ENCODE results near the gene JMJD6.
"Not testable (repeated sequence)": the region's sequence is repeated elsewhere in the genome, so short reads cannot be mapped to it uniquely, and the experiment has no call there.

The JMJD6 gene

GRCh38 chr17:76736349-76737081 is 10.1 kb upstream of the JMJD6 start:
- peak; percentile 70 for DNase-seq (ENCODE audit: low spot score)

- no peak for DNase-seq (ENCODE audit: low spot score)
Measured at GRCh38 chr17:76735586-76736348, 9.4 kb upstream of the JMJD6 start.

- DNase-seq (ENCODE audit: low spot score): peak; percentile 30
Measured at GRCh38 chr17:76735006-76735405, 8.6 kb upstream of the JMJD6 start.

GRCh38 chr17:76734080-76734840 is 7.9 kb upstream of the JMJD6 start:
- DNase-seq (ENCODE audit: low spot score): peak; percentile 34

- no peak for DNase-seq (ENCODE audit: low spot score)
Measured at GRCh38 chr17:76733618-76733957, 7.2 kb upstream of the JMJD6 start.

- no peak for DNase-seq (ENCODE audit: low spot score)
Measured at GRCh38 chr17:76732734-76733617, 6.6 kb upstream of the JMJD6 start.

- DNase-seq (ENCODE audit: low spot score): not testable (repeated sequence)
Measured at GRCh38 chr17:76731800-76732733, 5.7 kb upstream of the JMJD6 start.

- no peak for DNase-seq (ENCODE audit: low spot score)
Measured at GRCh38 chr17:76727745-76728456, 1.5 kb upstream of the JMJD6 start.

GRCh38 chr17:76726776-76727718 is 641 bp upstream of the JMJD6 start, which contains the start of gene METTL23:
Gene METTL23 (plus strand): TSS chr17:76726839. CDS start chr17:76729711, 2,872 bp downstream.
- DNase-seq (ENCODE audit: low spot score): peak; percentile 74

GRCh38 chr17:76725580-76726230 is 701 bp downstream of the JMJD6 start:
- DNase-seq (ENCODE audit: low spot score): peak; percentile 69

GRCh38 chr17:76723812-76724211 is 2.6 kb downstream of the JMJD6 start:
- no peak for DNase-seq (ENCODE audit: low spot score)

GRCh38 chr17:76722977-76723376 is 3.4 kb downstream of the JMJD6 start:
- not testable (repeated sequence) for DNase-seq (ENCODE audit: low spot score)

- no peak for DNase-seq (ENCODE audit: low spot score)
Measured at GRCh38 chr17:76722279-76722678, 4.1 kb downstream of the JMJD6 start.

- DNase-seq (ENCODE audit: low spot score): no peak
Measured at GRCh38 chr17:76721463-76721862, 4.9 kb downstream of the JMJD6 start.

GRCh38 chr17:76720941-76721340 is 5.5 kb downstream of the JMJD6 start:
- no peak for DNase-seq (ENCODE audit: low spot score)

GRCh38 chr17:76720211-76720610 is 6.2 kb downstream of the JMJD6 start:
- DNase-seq (ENCODE audit: low spot score): no peak

GRCh38 chr17:76718516-76718915 is 7.9 kb downstream of the JMJD6 start:
- DNase-seq (ENCODE audit: low spot score): no peak

- no peak for DNase-seq (ENCODE audit: low spot score)
Measured at GRCh38 chr17:76716839-76717215, 9.6 kb downstream of the JMJD6 start.
